NCI-H2107 treated with DMSO at 0.1 percent for 48 hours (cell line): ENCODE data around the gene CUL9.

Experiments used
- DNase-seq: peaks from one replicate; lab custom pipeline; 2025; ENCODE audit not compliant: unreplicated experiment; lab: John Stamatoyannopoulos, UW

CUL9 gene

DNA sequence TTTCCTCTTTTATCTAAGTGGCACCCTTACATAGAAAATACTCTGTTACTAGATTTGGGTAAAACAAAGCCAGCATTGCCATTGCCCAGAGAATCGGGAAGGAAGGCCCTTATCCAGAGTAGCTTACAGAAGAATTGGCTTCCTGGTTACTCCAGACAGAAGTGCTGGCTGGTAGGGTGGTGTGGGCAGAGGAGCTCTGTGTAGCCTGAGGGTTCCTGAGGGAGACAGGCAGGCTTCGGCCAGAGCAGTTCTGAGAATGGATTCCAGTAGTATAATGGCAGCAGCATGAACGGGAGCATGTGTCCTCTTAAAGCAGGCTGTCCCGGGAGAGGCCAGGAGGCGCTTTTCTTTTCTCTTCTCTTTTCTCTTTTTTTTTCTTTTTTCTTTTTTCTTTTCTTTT lies 11.9 kb downstream of the CUL9 start:
- DNase-seq = no peak

DNA sequence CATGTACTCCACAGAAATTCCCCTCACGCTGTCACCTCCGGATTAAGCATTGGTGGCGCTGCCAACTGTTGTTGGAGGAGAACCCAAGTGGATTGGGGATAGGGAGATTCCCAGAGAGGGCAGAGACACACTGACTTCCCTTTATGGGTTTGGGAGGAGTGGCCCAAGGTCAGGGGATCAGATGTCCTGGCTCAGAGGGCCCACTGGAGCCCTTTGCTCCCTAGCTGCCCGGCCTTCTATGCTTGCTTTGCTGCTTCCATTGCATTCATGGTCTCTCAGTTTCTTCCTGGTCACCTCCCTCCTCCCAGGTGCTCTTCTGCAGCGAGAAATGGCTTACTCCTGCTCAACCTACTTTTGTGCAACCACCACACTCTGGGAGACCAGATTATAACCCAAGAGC lies 14.3 kb downstream of the CUL9 start:
- DNase-seq = no peak

DNA sequence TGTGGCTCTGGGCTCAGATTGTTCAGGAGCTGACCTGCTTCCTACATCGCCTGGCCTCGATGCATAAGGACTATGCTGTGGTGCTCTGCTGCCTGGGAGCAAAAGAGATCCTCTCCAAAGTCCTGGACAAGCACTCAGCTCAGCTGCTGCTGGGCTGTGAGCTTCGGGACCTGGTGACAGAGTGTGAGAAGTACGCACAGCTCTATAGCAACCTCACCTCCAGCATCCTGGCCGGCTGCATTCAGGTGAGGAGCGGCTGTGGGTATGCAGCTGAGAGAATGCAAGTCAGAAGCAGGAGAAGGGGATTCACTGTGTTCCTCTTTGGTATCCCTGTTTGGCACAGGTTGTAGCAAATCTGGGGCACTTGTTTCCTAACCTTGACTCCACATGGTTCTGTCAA lies 17.9 kb downstream of the CUL9 start:
- no peak for DNase-seq

DNA sequence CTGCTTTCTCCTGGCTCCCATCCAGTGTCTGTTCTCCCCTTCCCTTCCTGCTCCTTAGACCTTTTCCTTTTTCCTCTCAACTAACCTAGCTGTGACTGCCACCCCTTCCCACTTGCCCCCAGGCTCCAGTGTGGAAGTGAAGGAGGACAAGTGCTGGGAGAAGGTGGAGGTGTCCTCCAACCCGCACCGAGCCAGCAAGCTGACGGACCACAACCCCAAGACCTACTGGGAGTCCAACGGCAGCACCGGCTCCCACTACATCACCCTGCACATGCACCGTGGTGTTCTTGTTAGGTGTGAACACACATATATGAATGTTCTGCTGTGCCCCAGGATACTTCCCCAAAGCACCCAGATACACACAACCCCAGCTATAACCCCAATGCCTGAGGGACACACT lies 18.5 kb downstream of the CUL9 start:
- no peak for DNase-seq

DNA sequence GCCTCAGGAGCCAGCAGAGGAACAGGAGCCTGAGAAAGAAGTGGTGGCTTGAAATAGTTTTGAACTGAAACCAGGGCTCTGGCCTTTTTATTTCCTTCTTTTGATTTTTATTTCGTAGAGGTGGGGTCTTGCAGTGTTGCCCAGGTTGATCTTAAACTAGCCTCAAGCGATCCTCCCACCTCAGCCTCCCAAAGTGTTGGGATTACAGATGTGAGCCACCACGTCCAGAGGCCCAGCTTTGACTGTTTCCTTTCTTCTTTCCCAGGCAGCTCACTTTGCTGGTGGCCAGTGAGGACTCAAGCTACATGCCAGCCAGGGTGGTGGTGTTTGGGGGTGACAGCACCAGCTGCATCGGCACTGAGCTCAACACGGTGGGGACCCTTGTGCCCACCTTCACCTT lies 20.5 kb downstream of the CUL9 start:
- DNase-seq = no peak

DNA sequence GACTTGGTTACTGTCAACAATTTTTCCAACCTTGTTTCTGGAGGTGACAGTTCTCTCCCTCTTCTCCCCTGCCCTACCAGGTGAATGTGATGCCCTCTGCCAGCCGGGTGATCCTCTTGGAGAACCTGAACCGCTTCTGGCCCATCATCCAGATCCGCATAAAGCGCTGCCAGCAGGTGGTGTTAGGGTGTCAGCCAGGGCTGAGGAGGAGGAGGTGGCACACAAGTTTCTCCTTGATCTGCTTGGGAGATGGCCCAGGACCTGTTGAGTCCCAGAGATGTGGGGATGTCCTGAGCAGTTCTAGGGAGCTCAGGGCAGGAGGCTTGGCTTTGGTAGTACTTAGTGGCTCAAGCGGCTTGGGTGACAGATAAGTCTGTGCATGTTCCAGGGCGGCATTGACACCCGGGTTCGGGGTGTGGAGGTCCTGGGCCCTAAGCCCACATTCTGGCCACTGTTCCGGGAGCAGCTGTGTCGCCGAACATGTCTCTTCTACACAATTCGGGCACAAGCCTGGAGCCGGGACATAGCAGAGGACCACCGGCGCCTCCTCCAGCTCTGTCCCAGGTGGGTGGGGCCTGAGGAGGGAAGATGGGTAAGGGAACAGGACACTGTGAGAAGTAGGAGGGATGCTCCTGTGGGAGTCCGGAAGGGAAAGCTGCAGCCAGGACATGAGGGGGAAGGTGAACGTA lies 21.2 kb downstream of the CUL9 start:
- no peak for DNase-seq

DNA sequence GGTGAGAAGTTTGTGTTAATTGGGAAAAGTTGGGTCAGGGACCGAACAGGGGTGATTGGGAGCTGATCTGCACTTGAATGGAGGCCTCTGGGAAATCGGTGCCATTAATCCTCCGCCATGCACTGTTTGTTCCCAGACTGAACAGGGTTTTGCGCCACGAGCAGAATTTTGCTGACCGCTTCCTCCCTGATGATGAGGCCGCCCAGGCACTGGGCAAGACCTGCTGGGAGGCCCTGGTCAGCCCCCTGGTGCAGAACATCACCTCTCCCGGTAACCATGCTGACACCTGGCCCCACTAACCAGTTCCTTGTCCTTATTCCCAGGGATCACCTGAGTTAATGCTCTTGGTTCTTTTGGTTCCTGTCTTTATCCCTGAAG lies 21.7 kb downstream of the CUL9 start:
- DNase-seq = no peak

DNA sequence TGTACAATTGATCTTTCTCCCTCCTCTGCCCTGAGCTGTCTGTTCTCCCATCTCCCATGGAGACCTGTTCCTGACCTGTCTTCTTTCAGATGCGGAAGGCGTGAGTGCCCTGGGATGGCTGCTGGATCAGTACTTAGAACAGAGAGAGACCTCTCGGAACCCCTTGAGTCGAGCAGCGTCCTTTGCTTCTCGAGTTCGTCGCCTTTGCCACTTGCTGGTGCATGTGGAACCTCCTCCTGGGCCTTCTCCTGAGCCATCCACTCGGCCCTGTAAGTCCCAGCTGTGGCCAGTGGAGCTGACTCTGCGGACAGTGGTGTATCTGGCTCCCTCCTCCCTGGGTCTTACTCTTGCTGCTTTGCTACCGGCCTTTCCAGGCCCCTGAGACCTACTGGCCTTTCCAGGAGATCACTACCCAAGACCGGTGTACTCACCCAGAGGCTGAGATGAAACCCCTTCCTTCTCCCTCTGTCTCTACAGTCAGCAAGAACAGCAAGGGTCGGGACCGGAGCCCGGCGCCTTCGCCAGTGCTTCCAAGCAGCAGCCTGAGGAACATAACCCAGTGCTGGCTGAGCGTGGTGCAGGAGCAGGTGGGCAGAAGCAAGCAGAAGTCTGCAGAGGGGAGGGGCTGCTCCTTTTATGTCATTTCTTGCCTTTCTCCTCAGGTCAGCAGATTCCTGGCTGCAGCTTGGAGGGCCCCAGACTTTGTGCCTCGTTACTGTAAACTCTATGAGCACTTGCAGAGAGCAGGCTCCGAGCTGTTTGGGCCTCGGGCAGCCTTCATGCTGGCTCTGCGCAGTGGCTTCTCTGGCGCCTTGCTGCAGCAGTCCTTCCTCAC lies 22.5 kb downstream of the CUL9 start:
- no peak for DNase-seq

DNA sequence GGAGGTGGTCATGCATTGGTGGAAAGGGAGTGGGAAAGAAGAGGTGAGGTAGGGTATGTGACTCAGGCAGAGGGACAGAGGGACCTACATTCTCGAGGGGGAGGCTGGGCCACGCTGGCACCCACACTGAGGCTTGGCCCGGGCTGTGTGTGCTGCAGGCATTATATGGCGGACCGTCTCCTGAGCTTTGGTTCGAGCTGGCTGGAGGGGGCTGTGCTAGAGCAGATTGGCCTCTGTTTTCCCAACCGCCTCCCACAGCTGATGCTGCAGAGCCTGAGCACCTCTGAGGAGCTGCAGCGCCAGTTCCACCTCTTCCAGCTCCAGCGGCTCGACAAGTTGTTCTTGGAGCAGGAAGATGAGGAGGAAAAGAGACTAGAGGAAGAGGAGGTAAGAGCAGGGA lies 23.9 kb downstream of the CUL9 start:
- no peak for DNase-seq

DNA sequence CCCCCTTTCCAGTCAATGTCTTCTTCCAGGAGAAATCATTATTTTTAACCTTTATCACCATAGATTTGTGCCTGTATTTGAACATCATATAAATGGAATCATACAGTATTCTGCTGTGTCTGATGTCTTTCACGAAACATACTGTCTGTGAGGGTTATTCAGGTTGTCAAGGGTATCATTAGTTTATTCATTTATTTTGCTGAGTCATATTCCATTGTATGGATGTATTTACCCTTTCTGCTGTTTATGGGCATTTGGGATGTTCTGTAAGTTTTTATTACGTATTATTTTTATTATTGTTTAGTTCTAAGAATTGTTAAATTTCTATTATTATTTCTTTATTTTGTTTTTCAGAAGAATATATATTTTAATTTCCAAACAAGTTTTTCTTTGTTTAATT lies 25.3 kb downstream of the CUL9 start:
- no peak for DNase-seq

DNA sequence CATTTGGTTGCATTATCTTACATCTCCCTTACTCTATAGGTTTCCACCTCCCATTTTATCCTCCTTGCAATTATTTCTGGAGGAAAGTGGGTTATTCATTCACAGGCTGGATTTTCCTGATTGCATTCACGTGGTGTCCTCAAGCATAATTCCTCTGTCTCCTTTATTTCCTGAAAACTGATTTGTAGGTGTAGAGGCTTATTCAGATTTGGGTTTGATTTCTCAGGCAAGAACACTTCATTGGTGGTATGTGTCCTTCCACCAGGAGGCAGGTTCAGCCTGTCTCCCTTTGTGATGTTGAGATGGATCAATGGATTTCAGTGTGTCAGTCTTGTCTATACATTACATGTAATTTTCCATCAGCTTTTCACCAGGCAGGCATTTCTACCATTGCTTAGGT lies 30.0 kb downstream of the CUL9 start:
- no peak for DNase-seq

DNA sequence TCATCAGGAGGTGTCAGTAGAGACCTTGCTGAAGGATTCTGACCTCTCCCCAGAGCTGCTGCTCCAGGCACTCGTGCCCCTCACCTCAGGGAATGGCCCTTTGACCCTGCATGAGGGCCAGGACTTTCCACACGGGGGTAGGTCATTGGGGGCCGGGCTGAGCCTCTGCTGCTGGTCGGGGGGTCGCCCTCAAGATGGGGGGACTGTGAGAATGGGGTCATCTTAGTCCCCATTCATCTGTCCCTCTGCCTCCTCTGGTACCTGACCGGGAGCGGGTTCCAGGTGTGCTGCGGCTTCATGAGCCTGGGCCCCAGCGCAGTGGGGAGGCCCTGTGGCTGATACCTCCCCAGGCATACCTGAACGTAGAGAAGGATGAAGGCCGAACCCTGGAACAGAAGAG lies 31.4 kb downstream of the CUL9 start:
- DNase-seq = no peak

DNA sequence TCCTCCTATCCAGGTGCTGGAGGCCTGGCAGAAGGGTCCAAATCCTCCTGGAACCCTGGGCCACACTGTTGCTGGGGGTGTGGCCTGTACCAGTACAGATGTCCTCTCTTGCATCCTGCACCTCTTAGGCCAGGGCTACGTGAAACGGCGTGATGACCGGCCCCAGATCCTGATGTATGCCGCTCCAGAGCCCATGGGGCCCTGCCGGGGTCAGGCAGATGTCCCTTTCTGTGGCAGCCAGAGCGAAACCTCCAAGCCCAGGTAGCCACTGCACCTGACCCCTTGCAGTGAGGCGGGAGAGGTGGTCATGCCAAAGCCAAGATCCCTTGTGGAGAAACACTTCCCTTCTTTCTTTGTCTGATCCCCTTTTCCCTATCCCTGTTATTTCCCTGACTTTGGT lies 33.1 kb downstream of the CUL9 start:
- no peak for DNase-seq

DNA sequence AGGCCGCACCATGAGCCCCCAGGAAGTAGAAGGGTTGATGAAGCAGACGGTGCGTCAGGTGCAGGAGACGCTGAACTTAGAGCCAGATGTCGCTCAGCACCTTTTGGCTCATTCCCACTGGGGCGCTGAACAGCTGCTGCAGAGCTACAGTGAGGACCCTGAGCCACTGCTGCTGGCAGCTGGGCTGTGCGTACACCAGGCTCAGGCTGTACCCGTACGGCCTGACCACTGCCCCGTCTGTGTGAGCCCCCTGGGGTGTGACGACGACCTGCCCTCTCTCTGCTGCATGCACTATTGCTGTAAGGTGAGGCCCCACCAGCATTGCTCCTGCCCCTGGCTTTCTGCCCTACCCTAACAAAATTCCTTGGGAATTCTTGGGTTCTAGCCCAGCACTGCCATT lies 34.2 kb downstream of the CUL9 start:
- DNase-seq = no peak

DNA sequence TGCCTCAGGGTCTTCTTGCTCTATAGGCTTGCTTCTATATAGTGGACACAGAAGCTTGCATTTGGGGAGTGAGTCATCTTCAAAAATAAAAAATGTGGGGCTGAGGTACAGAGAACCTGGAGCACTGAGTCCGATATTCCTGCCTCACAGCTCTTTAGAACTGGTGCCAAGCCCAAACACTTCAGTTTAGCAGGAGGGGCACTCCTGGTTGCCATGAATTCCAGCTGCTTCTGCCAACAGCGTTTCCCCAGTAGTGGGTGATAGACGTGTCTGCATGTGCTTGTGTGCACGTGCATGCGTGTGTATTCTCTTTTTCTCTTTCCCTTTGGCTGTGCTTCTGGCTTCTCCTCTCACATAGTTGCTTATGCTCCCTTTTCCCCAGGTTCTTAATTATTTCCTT lies 35.4 kb downstream of the CUL9 start:
- no peak for DNase-seq

DNA sequence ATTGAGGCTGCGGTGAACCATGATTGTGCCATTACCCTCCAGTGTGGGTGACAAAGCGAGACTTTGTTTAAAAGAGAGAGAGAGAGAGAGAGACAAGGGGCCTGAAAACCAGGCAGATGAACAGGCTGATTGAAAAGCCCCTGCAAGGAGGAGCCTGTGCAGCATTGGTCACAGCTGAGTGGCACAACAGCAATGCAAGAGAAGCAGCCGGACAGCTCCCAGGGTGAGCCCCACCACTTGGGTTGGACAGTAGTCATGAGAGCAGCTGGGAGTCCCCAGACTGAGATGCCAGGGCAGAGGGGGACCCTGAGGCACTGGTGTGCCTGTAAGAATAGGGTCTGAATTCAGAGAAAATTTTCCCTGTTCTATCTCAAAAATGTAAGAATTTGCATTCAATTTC lies 37.1 kb downstream of the CUL9 start:
- DNase-seq = no peak

DNA sequence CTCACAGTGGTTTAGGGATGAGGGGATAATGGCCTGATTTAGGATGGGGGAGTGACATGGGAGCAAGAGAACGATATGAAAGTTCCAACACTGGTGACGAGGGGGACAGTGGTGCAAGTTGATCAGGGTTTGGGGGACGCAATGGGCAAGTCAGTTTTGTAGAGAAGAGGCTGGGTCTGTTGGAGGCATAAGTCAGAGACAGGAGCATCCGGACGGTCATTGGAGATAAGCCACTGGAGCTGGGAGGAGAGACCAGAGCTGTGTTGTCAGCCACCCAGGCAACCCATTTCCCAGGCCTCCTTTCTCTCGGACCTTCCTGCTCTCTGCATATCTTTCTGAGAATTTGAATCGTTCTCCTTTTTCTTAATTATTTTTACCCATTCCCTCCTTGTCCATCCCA lies 37.8 kb downstream of the CUL9 start:
- no peak for DNase-seq

DNA sequence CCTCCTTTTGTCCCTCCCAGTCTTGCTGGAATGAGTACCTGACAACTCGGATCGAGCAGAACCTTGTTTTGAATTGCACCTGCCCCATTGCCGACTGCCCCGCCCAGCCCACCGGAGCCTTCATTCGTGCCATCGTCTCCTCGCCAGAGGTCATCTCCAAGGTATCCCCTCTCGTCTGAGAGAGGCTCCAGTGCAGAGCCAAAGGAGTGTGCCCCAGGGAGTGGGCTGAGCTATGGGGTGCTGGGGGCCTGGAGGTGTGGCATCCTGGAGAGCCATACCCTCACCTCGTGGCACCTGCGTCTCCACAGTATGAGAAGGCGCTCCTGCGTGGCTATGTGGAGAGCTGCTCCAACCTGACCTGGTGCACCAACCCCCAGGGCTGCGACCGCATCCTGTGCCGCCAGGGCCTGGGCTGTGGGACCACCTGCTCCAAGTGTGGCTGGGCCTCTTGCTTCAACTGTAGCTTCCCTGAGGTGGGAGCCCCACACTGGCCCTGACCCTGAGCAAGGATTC lies 38.5 kb downstream of the CUL9 start:
- no peak for DNase-seq

DNA sequence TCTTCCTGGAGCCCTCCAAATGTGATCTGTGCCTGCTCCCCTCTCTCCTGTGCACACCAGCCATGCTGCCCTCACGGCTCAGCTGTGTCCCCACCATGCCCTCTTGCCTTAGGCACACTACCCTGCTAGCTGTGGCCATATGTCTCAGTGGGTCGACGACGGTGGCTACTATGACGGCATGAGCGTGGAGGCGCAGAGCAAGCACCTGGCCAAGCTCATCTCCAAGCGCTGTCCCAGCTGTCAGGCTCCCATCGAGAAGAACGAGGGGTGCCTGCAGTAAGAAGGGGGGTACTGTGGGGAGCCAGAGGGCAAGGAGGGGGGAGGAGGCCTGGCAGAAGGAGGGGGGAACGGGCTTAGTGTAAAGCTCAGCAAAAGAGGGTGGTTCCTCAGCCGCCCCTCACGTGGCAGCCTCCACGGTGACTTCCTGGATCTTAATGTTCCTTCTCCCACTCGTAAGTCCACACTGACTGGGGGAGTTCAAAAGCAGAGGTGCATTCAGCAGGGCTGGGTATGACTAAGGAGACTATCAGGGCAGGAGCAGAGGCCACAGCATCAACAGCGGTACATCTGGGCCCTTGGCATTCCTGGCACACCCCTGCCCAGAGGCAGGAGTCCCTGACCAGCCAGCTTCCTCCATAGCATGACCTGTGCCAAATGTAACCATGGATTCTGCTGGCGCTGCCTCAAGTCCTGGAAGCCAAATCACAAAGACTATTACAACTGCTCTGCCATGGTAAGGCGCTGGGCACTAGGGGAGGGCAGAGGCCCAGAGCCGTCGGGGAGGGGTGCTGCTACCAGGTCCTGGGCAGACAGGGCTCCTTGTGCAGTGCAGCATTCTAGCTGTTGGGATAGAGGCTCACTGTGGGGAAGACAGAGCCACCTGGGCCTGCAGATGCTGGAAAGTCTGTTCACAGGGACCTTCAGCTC lies 39.3 kb downstream of the CUL9 start:
- no peak for DNase-seq

DNA sequence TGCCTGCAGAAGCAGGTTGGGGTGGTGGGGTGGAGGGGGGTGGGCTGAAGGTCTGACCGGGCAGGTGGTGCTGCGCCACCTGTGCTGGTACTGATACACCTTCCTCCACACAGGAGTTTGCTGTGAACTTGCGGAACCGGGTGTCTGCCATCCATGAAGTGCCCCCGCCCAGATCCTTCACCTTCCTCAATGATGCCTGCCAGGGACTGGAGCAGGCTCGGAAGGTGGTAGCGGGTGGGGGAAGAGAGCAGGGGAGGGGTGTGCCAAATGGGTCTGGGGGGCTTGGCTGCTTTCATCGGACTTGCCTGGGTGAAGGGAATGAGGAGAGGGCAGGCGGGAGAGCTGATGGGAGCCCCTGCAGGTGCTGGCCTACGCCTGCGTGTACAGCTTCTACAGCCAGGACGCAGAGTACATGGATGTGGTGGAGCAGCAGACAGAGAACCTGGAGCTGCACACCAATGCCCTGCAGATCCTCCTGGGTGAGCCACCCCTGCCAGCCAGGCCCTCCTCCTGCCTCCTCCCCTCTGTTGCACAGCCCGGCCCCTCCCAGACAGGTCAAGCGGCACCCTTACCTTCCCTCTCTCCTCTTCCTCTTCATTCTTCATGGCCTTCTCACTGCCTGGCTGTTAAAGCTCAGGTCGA lies 40.5 kb downstream of the CUL9 start:
- DNase-seq = no peak

DNA sequence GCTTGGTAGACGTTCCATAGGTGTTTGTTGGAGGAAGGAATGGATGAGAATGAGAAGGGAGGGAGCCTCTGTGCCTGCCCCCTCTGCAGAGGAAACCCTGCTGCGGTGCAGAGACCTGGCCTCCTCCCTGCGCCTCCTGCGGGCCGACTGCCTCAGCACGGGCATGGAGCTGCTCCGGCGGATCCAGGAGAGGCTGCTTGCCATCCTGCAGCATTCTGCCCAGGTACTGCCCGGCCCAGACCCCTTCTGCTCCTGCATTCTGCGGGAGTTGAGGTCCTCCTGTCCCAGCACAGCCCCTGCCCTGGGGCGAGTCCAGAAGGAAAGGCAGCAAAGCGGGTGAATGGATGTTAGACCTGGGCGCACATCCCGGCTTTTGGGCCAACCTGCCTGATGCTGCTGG lies 41.2 kb downstream of the CUL9 start:
- no peak for DNase-seq
